ENCODE data around the gene PABPC3.

The PABPC3 gene

GRCh38 chr13:25147638-25148401 is 51.9 kb downstream of the PABPC3 start:
- TF ChIP-seq CTCF (IDR thresholded peaks at IDR 0.05; ENCODE audit: low read depth, low read length), result no peak
- DNase-seq (ENCODE audit: extremely low read depth, low read depth), result no peak

- TF ChIP-seq CTCF (IDR thresholded peaks at IDR 0.05; ENCODE audit: low read depth, low read length), result no peak
- DNase-seq (ENCODE audit: extremely low read depth, low read depth), result no peak
These were observed 52.5 kb downstream of the PABPC3 start for GRCh38 chr13:25148402-25148771.
